Endothelial cell of umbilical vein (primary cell): Measurements from ENCODE around the gene GLRA1. TPM values are rescaled to one million over a fixed set of nuclear protein-coding genes. Genes with fewer than 3 reads are reported as not detected.
A peak's percentile ranks its signal among the peaks of the same experiment; 100 is the strongest.

Experiments
- Bru-seq: library from RNA; stranded (reverse); fragments of 400-500 nt; gene quantifications from one replicate; lab custom pipeline; 2021; lab: Mats Ljungman, UMichigan
- BruChase-seq, 2 experiments: library from RNA; stranded (reverse); fragments of 400-500 nt; gene quantifications; one replicate each; lab custom pipeline; 2021; lab: Mats Ljungman, UMichigan
- BruUV-seq: library from RNA; stranded (reverse); fragments of 400-500 nt; replicated peaks from 2 replicates; lab custom pipeline; 2021; lab: Mats Ljungman, UMichigan
- CTCF ChIA-PET: fragments of 300-600, 350-600 bp; sonication (Branson Sonifier 250); formaldehyde crosslinking; loops from one replicate; lab custom pipeline; 2021; ENCODE audit warnings: antibody characterized with exemption, inconsistent platforms; lab: Charles Lee
- POLR2A ChIA-PET: fragments of 300-600, 350-600 bp; sonication (Branson Sonifier 250); formaldehyde crosslinking; loops from one replicate; lab custom pipeline; 2021; ENCODE audit warnings: antibody characterized with exemption, inconsistent platforms; lab: Charles Lee
- DNase-seq: peaks from one replicate; pipeline ENCODE4 v3.0.0-alpha.2; 2011; ENCODE audit warnings: low read depth, low spot score
- FAIRE-seq: peaks from 2 replicates; lab custom pipeline; 2011; peaks lifted over from hg19 to GRCh38; lab: Jason Lieb, UNC
- H2AFZ ChIP-seq: 2 replicates; pipeline ENCODE4 v1.6.0; 2012; ENCODE audit warnings: low read depth, low read length, control low read depth, inconsistent platforms
- H3K27ac ChIP-seq: 2 replicates; pipeline ENCODE4 v1.5.1; 2011; ENCODE audit warnings: low read depth, mild to moderate bottlenecking, control low read depth, low read length, moderate library complexity; ENCODE audit not compliant: insufficient read depth
- H3K27me3 ChIP-seq, 2 experiments: 2 replicates each; pipeline versions ENCODE4 v1.6.0 to v1.6.1; 2011; ENCODE audit warnings: low read length in 2 of 2, mixed read lengths in 1 of 2; ENCODE audit not compliant: control insufficient read depth in 2 of 2, insufficient read depth in 2 of 2
- H3K36me3 ChIP-seq, 2 experiments: 2 replicates in 1 of 2; 3 replicates in 1 of 2; pipeline ENCODE4 v1.5.1; 2011; ENCODE audit warnings: low read length in 2 of 2, mild to moderate bottlenecking in 1 of 2, moderate library complexity in 1 of 2; ENCODE audit not compliant: control insufficient read depth in 2 of 2, insufficient read depth in 2 of 2; ENCODE audit errors: extremely low read depth in 1 of 2
- H3K4me1 ChIP-seq: 3 replicates; pipeline ENCODE4 v1.5.1; 2011; ENCODE audit warnings: mild to moderate bottlenecking, low read length; ENCODE audit not compliant: control insufficient read depth, insufficient read depth; ENCODE audit errors: extremely low read depth
- H3K4me2 ChIP-seq: 2 replicates; pipeline ENCODE4 v1.6.1; 2011; ENCODE audit warnings: low read length, control low read depth, mixed read lengths; ENCODE audit not compliant: insufficient read depth
- H3K4me3 ChIP-seq, 3 experiments: fragments of 200-600 bp in 1 of 3; sonication (generic), shearing (Covaris generic) in 1 of 3; replicated peaks in 1 of 3; 2 replicates each; pipeline ENCODE4 v1.5.1; 2011 to 2016; ENCODE audit warnings: control low read depth in 3 of 3, low read length in 3 of 3, mild to moderate bottlenecking in 2 of 3, inconsistent platforms in 1 of 3, low read depth in 1 of 3, moderate library complexity in 1 of 3; ENCODE audit not compliant: insufficient read depth in 1 of 3
- H3K79me2 ChIP-seq: 2 replicates; pipeline ENCODE4 v1.6.0; 2012; ENCODE audit warnings: low read length, inconsistent platforms; ENCODE audit not compliant: control insufficient read depth, insufficient read depth
- H3K9ac ChIP-seq: replicated peaks from 2 replicates; pipeline ENCODE3; 2011; ENCODE audit warnings: low read length, control low read depth; ENCODE audit not compliant: insufficient read depth; ENCODE audit errors: extremely low read depth
- H3K9me1 ChIP-seq: replicated peaks from 3 replicates; pipeline ENCODE4 v1.6.0; 2011; ENCODE audit warnings: mild to moderate bottlenecking, low read length; ENCODE audit not compliant: control insufficient read depth, insufficient read depth; ENCODE audit errors: extremely low read depth
- H3K9me3 ChIP-seq: replicated peaks from 2 replicates; pipeline ENCODE4 v1.5.1; 2012; ENCODE audit warnings: low read length, inconsistent platforms; ENCODE audit not compliant: control insufficient read depth, insufficient read depth
- H4K20me1 ChIP-seq: replicated peaks from 2 replicates; pipeline ENCODE3; 2011; ENCODE audit warnings: mild to moderate bottlenecking, low read length; ENCODE audit not compliant: control insufficient read depth, insufficient read depth; ENCODE audit errors: extremely low read depth
- EZH2 ChIP-seq: IDR thresholded peaks from 2 replicates; pipeline ENCODE4 v1.6.1; 2012; ENCODE audit warnings: borderline replicate concordance, low read depth, mild to moderate bottlenecking, moderate library complexity, low read length, inconsistent platforms; ENCODE audit not compliant: severe bottlenecking
- FOS ChIP-seq: IDR thresholded peaks from 2 replicates; pipeline ENCODE4 v1.6.1; 2011; ENCODE audit warnings: mild to moderate bottlenecking, low read length, moderate library complexity, borderline replicate concordance; ENCODE audit not compliant: insufficient read depth
- GATA2 ChIP-seq: IDR thresholded peaks from 2 replicates; pipeline ENCODE4 v1.7.0; 2011; ENCODE audit warnings: low read depth, mild to moderate bottlenecking, moderate library complexity, mixed read lengths, low read length; ENCODE audit not compliant: insufficient read length, insufficient read depth
- JUN ChIP-seq: IDR thresholded peaks from 2 replicates; pipeline ENCODE4 v1.6.1; 2011; ENCODE audit warnings: borderline replicate concordance, low read depth; ENCODE audit not compliant: insufficient read length, insufficient read depth
- MYC ChIP-seq: IDR thresholded peaks from one replicate; pipeline ENCODE4 v1.6.1; 2011; ENCODE audit warnings: mild to moderate bottlenecking, low read depth, low read length
- POLR2A ChIP-seq: IDR thresholded peaks from 2 replicates; pipeline ENCODE4 v1.6.1; 2012; ENCODE audit warnings: low read depth, mild to moderate bottlenecking, control low read depth, low read length
- POLR2AphosphoS5 ChIP-seq: IDR thresholded peaks from 2 replicates; pipeline ENCODE4 v1.6.1; 2012; ENCODE audit warnings: low read depth, mild to moderate bottlenecking, control low read depth, low read length, moderate library complexity; ENCODE audit not compliant: insufficient read depth
- dilution Hi-C: fragments of 300-500 bp; cut with MboI; formaldehyde crosslinking; loops from one replicate; pipeline ENCODE4 v1.15.0; 2019; ENCODE audit warnings: low sequenced_read_pairs; ENCODE audit not compliant: extremely low pct_ligation_motif_present
- intact Hi-C: fragments of 100-400 bp; cut with micrococcal nuclease; formaldehyde crosslinking; loops from one replicate; pipeline ENCODE4 v1.10.0; 2022
- long read RNA-seq: library from polyadenylated mRNA; stranded (forward); transcript quantifications from one replicate; pipeline ENCODE4 v2.0.0, GENCODE V29; 2021
- polyA minus RNA-seq, 3 experiments: library from RNA; depleted of rRNA, polyadenylated mRNA; stranded (reverse); fragments of >200 nt; gene quantifications; 1 replicate in 1 of 3; 2 replicates in 2 of 3; pipeline ENCODE4 v1.2.3, GENCODE V29; 2011
- polyA plus RNA-seq, 4 experiments: library from polyadenylated mRNA; depleted of rRNA in 3 of 4; stranded (reverse) in 3 of 4; unstranded in 1 of 4; fragments of >200 nt; gene quantifications; 2 replicates each; pipeline versions ENCODE4 v1.2.1 to v1.2.3, GENCODE V29; 2011 to 2012; ENCODE audit warnings: missing spikeins in 1 of 4
- total RNA-seq: library from RNA; stranded (reverse); gene quantifications from 2 replicates; pipeline ENCODE4 v1.2.3, GENCODE V29; 2021
- TF ChIP-seq, protein P1 (sequence below), 2 donors: IDR thresholded peaks; 1 replicate in 1 of 2; 2 replicates in 1 of 2; pipeline ENCODE4 v1.5.1; 2011; ENCODE audit warnings: low read length in 2 of 2, mild to moderate bottlenecking in 2 of 2, moderate library complexity in 2 of 2, control low read depth in 1 of 2, inconsistent platforms in 1 of 2, low read depth in 1 of 2; ENCODE audit not compliant: insufficient read depth in 1 of 2; ENCODE audit errors: extremely low read depth in 1 of 2
- TF ChIP-seq, protein P2 (sequence below): IDR thresholded peaks from 2 replicates; pipeline ENCODE4 v1.6.1; 2011; ENCODE audit not compliant: insufficient read depth, insufficient read length

Gene GLRA1
- total RNA-seq: not detected in 2 replicates
- polyA plus RNA-seq: not detected in 2 replicates
- polyA plus RNA-seq (2011; cell fraction: cytosol; rRNA removed): not detected in 2 replicates
- not detected in 2 replicates for polyA plus RNA-seq (2011; cell fraction: nucleus; rRNA removed)
- not detected in 2 replicates for polyA plus RNA-seq (2012)
- polyA minus RNA-seq: not detected in 2 replicates
- polyA minus RNA-seq (2011; cell fraction: cytosol; rRNA and poly(A)+ RNA removed): not detected
- not detected in 2 replicates for polyA minus RNA-seq (2011; cell fraction: nucleus; rRNA and poly(A)+ RNA removed)
- not detected for Bru-seq, nascent RNA
- BruChase-seq, experiment 1, labeled RNA remaining after a 6-hour chase: not detected
- percentile 1 among the genes with signal in this experiment for BruChase-seq, experiment 2, labeled RNA remaining after a 2-hour chase
- long read RNA-seq: 0 reads

DNA sequence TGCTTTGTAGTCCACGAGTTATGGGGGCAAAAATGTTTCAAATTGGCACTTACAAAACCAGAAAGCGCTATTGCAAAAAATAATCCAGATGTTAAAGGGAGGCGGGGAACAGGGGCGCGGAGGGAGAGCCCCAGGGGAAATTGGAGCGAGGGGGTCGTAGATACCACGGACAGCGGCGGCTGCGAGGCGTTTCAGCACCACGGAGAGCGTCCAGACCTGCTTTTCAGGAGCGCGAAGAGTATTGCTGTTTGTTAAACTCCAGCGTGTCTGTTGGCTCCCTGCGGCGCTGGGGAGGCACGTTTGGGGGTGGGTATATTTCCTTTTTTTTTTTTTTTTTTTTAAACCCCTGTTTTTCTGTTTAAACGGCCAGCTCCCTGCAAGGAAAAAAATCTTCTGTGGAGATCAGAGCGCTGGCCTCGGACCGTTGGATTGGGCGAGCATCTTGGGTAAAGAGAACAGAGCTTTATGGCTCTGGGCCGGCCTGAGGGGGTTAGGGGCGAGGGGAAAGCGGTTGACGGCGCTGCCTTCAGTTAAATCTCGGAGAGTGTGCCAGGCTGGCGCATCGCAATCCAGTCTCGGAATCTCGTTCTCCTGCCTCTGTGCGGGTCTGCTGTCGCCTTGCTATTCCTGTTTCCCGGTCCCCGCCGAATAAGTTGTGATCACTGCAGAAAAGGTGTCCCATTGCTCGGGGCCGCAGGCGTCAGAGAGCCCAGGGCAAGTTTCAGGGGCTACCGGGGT lies at the start of gene GLRA1:
GLRA1 (minus strand) TSS at position 288 of the 738 bp plus-strand sequence. CDS start 302 bp downstream, outside the sequence.
- Histone ChIP-seq H3K4me3 (no peak within 1 kb of the TSS), H3K9ac (no peak within 1 kb of the TSS), H3K4me1 (no peaks in the 10 kb centered on the region), H3K9me1 (no peaks in the 10 kb centered on the region), H3K27ac (no peak within 1 kb of the TSS), H3K9me3 (no peaks in the 10 kb centered on the region), H3K27me3 (no peaks in the 10 kb centered on the region), H4K20me1 (no peaks in the 10 kb centered on the region), H3K4me2 (no peak within 1 kb of the TSS), H3K79me2 (no peaks in the 10 kb centered on the region), H2AFZ (no peak within 1 kb of the TSS), H3K36me3 (no peaks in the 10 kb centered on the region)
- POLR2A ChIA-PET: no interaction called here
- FAIRE-seq (peak; percentile 49), DNase-seq (peak; percentile 28)
- no TSS peak for BruUV-seq
- intact Hi-C loops (no loop called here), dilution Hi-C loops (no loop called here)
- CTCF ChIA-PET: interaction anchor here (1.0 to 1.6 kb wide), 2 partner anchors 99 to 609 kb away, joined by 3 read pairs; no protein-coding TSS in a partner anchor
- TF ChIP-seq, protein P1, sequence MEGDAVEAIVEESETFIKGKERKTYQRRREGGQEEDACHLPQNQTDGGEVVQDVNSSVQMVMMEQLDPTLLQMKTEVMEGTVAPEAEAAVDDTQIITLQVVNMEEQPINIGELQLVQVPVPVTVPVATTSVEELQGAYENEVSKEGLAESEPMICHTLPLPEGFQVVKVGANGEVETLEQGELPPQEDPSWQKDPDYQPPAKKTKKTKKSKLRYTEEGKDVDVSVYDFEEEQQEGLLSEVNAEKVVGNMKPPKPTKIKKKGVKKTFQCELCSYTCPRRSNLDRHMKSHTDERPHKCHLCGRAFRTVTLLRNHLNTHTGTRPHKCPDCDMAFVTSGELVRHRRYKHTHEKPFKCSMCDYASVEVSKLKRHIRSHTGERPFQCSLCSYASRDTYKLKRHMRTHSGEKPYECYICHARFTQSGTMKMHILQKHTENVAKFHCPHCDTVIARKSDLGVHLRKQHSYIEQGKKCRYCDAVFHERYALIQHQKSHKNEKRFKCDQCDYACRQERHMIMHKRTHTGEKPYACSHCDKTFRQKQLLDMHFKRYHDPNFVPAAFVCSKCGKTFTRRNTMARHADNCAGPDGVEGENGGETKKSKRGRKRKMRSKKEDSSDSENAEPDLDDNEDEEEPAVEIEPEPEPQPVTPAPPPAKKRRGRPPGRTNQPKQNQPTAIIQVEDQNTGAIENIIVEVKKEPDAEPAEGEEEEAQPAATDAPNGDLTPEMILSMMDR (IDR thresholded peaks at IDR 0.05; ENCODE audit: extremely low read depth in 1 of 2, insufficient read depth in 1 of 2, low read depth in 1 of 2, low read length in 2 of 2): no peak
- TF ChIP-seq POLR2AphosphoS5 (no peak), GATA2 (no peak), FOS (no peak), JUN (no peak), EZH2 (no peak), MYC (no peak), POLR2A (no peak)
- TF ChIP-seq, protein P2, sequence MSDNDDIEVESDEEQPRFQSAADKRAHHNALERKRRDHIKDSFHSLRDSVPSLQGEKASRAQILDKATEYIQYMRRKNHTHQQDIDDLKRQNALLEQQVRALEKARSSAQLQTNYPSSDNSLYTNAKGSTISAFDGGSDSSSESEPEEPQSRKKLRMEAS: no peak
